ENCODE data around the gene C5orf34. TPM values are rescaled to one million over a fixed set of nuclear protein-coding genes. Genes with fewer than 3 reads are reported as not detected.
A peak's percentile ranks its signal among the peaks of the same experiment; 100 is the strongest.
"Not testable (repeated sequence)": the region's sequence is repeated elsewhere in the genome, so short reads cannot be mapped to it uniquely, and the experiment has no call there.

The C5orf34 gene
- polyA plus RNA-seq, 3 donors from 2014 or later = 1.3 to 3.3 (median 1.5) TPM

DNA sequence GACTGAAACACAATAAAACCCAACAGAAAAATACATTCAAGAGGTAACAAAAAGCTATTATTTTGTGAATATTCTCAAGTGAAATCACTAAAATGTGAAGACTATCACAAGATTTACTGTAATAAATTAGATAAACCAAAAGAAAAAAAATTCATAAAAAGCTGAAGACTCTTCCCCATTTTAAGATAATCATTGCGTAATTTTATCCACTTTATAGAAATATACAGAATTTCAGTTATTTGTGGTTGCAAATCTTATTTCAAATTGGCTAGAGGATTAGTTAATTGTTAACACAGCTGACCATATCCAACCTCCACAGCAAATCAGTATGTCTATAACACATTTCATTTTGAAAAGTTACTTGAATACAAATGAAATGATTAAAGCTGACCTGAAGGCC, 23.6 kb downstream of the C5orf34 start:
- H3K27ac Mint-ChIP-seq = no peak overlapping the region
- no peaks in the 10 kb centered on the region for H3K4me1 Mint-ChIP-seq
- H3K4me3 Mint-ChIP-seq = no peak overlapping the region
- DNase-seq = no peak
- H3K9me3 Mint-ChIP-seq = no peaks in the 10 kb centered on the region
- no peaks in the 10 kb centered on the region for H3K27me3 Mint-ChIP-seq (ENCODE audit: low read depth in 3 of 3)
- peaks cover 0 to 8% (median 8%) of the 10 kb centered on the region in 3 donors for H3K36me3 Mint-ChIP-seq

DNA sequence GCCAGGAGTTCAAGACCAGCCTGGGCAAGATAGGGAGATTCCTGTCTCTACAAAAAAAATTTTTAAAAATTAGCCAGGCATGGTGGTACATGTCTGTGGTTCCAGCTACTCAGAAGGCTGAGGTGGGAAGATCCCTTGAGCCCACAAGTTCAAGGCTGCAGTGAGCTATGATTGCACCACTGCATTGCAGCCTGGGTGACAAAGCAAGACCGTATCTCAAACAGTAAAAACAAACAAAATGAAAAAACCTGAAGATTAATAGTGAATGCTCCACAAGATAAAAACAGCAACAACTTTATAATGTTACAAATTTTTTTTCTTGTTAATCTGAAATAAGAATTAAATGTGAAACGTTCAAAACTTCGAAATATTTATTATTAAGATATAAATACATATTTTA, 28.6 kb downstream of the C5orf34 start:
- DNase-seq = no peak
- Mint-ChIP-seq H3K27ac (peak overlapping the region in 2 of 6 donors; percentile 2 to 100), H3K36me3 (peaks cover 0 to 8% (median 8%) of the 10 kb centered on the region in 3 donors), H3K27me3 (ENCODE audit: low read depth in 3 of 3) (peaks cover 5 to 16% (median 12%) of the 10 kb centered on the region in 3 donors), H3K4me1 (peaks cover 28 to 44% of the 10 kb centered on the region in 2 donors), H3K9me3 (no peaks in the 10 kb centered on the region), H3K4me3 (no peak overlapping the region)

DNA sequence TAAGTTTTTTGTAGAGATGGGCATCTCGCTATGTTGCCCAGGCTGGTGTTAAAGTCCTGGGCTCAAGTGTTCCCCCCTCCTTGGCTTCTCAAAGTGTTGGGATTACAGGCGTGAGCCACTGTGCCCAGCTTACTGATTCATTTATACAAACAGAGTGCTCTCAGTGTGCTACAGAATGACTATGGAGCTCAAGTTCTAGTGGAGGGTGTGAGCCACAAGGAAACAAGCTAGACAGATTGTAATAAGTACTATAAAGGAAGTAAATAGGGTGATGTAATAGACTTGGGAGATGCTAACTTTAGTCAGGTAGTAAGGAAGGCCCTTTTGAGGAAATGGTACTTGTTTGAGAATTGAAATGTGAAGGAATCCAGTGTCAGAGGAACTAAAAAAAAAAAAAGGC, 29.5 kb downstream of the C5orf34 start:
- no peak overlapping the region for H3K4me3 Mint-ChIP-seq
- no peak for DNase-seq
- no peaks in the 10 kb centered on the region for H3K9me3 Mint-ChIP-seq
- peaks cover 5 to 16% (median 12%) of the 10 kb centered on the region in 3 donors for H3K27me3 Mint-ChIP-seq (ENCODE audit: low read depth in 3 of 3)
- peaks cover 28 to 46% of the 10 kb centered on the region in 2 donors for H3K4me1 Mint-ChIP-seq
- peak overlapping the region; percentile 89 to 100 (median 94) for H3K27ac Mint-ChIP-seq
- H3K36me3 Mint-ChIP-seq = peaks cover 0 to 8% (median 5%) of the 10 kb centered on the region in 3 donors

DNA sequence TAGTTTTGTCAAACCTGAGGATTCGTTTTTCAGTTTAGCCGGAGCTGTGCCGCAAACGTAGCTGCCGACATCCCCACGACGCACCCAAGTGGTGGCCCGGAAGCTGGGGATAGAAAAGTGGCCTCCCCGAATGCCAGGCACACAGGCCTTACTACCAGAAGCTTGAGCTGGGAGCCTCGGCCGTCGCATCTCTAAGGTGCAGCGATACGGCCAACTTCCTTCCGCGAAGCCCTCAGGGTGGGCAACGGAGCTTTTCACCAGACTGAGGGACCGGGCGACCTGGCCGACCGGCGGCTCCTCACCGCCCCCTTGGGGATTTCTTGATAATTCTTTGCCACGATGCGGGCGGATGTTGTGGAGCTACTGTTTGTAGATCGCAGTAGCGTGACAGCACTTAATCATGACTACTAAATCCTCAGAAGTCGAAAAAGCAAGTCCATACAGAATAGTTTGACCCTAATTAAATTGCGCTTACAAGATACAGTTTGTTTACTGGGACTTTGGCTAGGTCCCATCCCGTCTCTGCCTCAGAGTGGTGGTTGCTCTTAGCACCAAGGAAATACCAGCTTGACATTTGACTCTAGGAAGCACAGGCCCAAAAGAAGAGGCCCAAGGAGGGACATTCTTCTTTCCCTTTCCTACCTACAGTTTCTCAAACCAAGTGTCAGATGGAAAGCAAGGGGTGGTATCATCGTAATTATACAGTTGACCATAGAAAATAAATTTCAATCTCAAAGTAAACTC, 30.7 kb downstream of the C5orf34 start:
- Mint-ChIP-seq H3K27ac (peak overlapping the region; percentile 97 to 100 (median 99)), H3K36me3 (peaks cover 0 to 7% (median 5%) of the 10 kb centered on the region in 3 donors), H3K4me1 (peaks cover 28 to 54% of the 10 kb centered on the region in 2 donors), H3K27me3 (ENCODE audit: low read depth in 3 of 3) (peaks cover 5 to 16% (median 12%) of the 10 kb centered on the region in 3 donors), H3K9me3 (no peaks in the 10 kb centered on the region), H3K4me3 (peak overlapping the region; percentile 91 to 100 (median 97))
- peak; percentile 84 to 87 (median 87) for DNase-seq

DNA sequence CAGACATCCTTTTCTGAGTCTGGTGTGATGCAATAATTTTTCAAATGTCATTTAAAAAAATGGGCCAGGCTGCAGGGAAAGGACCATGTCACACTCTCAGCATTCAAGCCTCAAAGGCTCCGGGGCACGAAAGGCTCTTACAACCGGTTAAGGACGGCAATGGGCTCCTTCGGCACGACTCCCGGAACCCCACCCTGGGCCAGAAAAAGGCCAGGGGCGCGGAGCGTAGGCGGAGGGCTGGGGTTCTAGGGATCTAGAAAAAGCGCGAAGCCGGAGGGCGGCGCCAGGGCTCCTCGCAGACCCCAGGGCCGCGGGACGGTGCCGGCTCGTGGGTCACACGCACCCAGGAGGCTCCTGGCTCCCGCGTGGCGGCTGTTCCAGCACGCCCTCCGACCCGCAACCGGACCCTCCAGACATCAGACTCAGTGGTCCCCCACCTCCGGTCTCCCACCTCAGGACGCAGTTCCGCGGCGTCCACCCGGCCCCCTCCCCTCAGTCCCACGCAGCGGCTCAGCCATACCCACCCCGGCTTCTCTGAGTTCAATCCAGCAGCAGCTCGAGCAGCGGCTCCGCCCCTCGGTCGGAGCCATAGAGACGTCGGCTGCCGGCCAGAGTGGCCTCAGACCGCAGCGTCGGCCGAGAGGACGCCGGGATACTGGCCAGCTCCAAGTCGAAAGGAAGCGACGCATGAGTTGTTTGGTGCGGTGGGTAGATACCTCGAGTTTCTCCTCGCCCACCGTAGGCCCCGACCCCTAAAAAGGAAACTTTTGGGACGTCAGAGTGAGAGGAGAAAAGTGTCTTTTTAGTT, 31.4 kb downstream of the C5orf34 start, which contains the start of gene TMEM267:
TMEM267 (minus strand) TSS at position 568 of the 808 bp plus-strand sequence. CDS start 29,896 bp downstream, outside the sequence.
- peaks cover 5 to 16% (median 12%) of the 10 kb centered on the region in 3 donors for H3K27me3 Mint-ChIP-seq (ENCODE audit: low read depth in 3 of 3)
- no peaks in the 10 kb centered on the region for H3K9me3 Mint-ChIP-seq
- H3K27ac Mint-ChIP-seq = peak within 1 kb of the TSS; percentile 97 to 100 (median 99)
- peaks cover 0 to 5% (median 5%) of the 10 kb centered on the region in 3 donors for H3K36me3 Mint-ChIP-seq
- peaks cover 28 to 54% of the 10 kb centered on the region in 2 donors for H3K4me1 Mint-ChIP-seq
- H3K4me3 Mint-ChIP-seq = peak within 1 kb of the TSS; percentile 91 to 100 (median 97)
- DNase-seq = peak; percentile 80 to 87 (median 84)

DNA sequence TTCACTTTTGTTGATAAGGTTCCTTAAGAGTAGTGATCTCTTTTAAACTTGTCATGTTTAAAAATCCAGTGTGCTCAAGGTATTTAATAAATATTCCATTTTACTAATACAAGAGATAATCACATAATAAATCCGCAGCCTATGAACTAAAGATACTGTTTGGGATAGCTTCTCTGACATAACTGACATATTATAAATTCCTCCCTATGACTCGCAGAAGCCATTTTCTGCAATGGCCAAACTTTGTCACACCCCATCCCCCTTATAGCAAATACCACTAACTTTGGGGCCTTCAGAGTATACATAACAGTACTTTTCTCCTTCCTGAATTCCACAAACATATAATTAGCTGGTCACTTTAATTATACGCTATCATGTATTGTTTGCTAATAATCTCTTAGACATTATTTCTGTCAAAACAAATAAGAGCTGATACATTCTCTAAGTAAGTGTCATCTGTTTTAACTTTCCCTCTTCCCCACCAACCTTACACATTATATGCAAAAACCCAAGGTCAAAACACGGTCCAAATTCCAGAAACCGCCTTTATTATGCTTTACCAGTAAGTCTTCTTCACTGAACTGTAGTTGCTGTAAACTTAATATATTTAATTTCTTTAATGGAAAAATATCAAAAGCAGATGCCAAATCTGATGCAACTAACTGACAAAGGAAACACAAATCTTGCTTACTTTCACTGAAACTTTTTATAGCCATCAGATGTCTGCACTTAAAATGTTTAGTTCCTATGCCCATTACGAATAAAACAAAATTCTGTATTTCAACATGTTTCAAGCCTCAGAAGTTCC, 32.3 kb downstream of the C5orf34 start:
- no peak for DNase-seq
- peak overlapping the region; percentile 91 to 100 (median 97) for H3K27ac Mint-ChIP-seq
- peak overlapping the region; percentile 91 to 100 (median 97) for H3K4me3 Mint-ChIP-seq
- H3K27me3 Mint-ChIP-seq (ENCODE audit: low read depth in 3 of 3) = peaks cover 5 to 16% (median 12%) of the 10 kb centered on the region in 3 donors
- H3K4me1 Mint-ChIP-seq = peaks cover 28 to 62% of the 10 kb centered on the region in 2 donors
- H3K36me3 Mint-ChIP-seq = peaks cover 0 to under 1% (median 0%) of the 10 kb centered on the region in 3 donors
- H3K9me3 Mint-ChIP-seq = no peaks in the 10 kb centered on the region

DNA sequence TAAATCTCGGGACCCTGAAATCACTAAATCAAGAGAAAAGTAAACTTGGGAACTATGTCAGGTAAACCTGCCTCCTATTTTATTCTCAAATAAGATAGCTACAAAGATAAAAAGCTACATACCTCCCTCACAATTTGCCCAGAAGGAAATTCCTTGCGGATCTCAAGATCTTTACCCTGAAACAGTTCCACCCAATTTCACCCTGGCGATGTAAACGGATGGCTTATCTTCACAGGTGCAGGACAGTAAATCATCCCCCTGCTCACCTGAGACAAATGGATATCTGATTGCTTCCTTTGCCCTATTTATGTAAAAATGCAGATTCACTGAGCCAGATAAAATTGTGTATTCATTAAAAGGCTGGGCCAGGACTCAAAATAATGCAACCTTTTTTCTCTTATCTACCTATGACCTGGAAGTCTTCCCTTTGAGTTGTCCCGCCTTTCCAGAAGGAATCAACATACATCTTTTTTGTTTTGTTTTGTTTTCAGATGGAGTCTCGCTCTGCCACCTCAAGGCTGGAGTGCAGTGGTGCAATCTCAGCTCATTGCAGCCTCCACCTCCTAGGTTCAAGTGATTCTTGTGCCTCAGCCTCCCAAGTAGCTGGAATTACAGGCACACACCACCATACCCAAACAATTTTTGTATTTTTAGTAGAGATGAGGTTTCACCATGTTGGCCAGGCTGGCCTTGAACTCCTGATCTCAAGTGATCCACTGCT, 45.1 kb downstream of the C5orf34 start:
- H3K36me3 Mint-ChIP-seq = peaks cover 37 to 58% (median 44%) of the 10 kb centered on the region in 3 donors
- H3K4me3 Mint-ChIP-seq = no peak overlapping the region
- no peak for DNase-seq
- H3K27ac Mint-ChIP-seq = no peak overlapping the region
- peaks cover 0 to 4% (median 2%) of the 10 kb centered on the region in 3 donors for H3K27me3 Mint-ChIP-seq (ENCODE audit: low read depth in 3 of 3)
- peaks cover 3 to 16% (median 10%) of the 10 kb centered on the region in 6 donors for H3K9me3 Mint-ChIP-seq
- peaks cover 0 to 10% of the 10 kb centered on the region in 2 donors for H3K4me1 Mint-ChIP-seq

DNA sequence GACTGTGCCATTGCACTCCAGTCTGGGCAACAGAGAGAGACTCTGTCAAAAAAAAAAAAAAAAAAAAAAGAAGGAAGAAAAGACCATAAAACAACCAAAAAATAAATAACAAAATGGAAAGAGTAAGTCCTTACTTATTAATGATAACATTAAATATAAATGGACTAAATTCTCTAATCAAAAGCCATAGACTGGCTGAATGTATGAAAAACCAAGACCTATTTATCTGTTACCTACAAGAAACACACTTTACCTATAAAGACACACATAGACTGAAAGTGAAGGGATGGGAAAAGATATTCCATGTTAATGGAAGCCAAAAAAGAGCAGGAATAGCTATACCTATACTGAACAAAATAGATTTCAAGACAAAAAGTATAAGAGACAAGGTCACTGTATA, 47.8 kb downstream of the C5orf34 start:
- Mint-ChIP-seq H3K27me3 (ENCODE audit: low read depth in 3 of 3) (peaks cover 0 to 2% (median 2%) of the 10 kb centered on the region in 3 donors), H3K27ac (no peak overlapping the region), H3K4me3 (no peak overlapping the region), H3K36me3 (peaks cover 28 to 51% (median 43%) of the 10 kb centered on the region in 3 donors), H3K4me1 (peaks cover 0 to 12% of the 10 kb centered on the region in 2 donors), H3K9me3 (peaks cover 5 to 16% (median 10%) of the 10 kb centered on the region in 6 donors)
- DNase-seq = no peak

DNA sequence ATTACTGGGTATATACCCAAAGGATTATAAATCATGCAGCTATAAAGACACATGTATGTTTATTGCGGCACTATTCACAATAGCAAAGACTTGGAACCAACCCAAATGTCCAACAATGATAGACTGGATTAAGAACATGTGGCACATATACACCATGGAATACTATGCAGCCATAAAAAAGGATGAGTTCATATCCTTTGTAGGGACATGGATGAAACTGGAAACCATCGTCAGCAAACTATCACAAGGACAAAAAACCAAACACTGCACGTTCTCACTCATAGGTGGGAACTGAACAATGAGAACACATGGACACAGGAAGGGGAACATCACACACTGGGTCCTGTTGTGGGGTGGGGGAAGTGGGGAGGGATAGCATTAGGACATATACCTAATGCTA, 49.5 kb downstream of the C5orf34 start:
- DNase-seq; H3K27ac Mint-ChIP-seq; H3K27me3 Mint-ChIP-seq (ENCODE audit: low read depth in 3 of 3); H3K4me3 Mint-ChIP-seq: not testable (repeated sequence)
- Mint-ChIP-seq H3K9me3 (peaks cover 5 to 16% (median 10%) of the 10 kb centered on the region in 6 donors), H3K4me1 (peaks cover 0 to 13% of the 10 kb centered on the region in 2 donors), H3K36me3 (peaks cover 28 to 42% (median 38%) of the 10 kb centered on the region in 3 donors)

DNA sequence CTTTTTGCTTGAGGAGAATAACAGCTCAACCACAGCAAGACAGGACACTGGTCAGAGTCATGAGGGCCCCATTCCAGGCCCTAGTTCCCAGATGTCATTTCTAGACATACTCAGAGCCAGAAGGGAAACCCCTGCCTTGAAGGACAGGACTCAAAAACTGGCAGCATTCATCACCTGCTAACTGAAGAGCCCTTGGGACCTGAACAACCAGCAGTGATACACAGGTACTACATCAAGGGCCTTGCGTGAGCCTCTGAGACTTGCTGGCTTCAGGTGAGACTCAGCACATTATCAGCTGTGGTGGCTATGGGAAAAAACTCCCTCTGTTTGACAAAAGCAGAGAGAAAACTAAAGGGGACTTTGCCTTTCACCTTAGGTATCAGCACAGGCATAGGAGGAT, 53.9 kb downstream of the C5orf34 start:
- Mint-ChIP-seq H3K9me3 (peaks cover 0 to 2% (median under 1%) of the 10 kb centered on the region in 6 donors), H3K27me3 (ENCODE audit: low read depth in 3 of 3) (no peaks in the 10 kb centered on the region), H3K27ac (no peak overlapping the region), H3K4me3 (no peak overlapping the region), H3K4me1 (peaks cover 0 to 14% of the 10 kb centered on the region in 2 donors), H3K36me3 (peaks cover 9 to 35% (median 30%) of the 10 kb centered on the region in 3 donors)
- DNase-seq = no peak

DNA sequence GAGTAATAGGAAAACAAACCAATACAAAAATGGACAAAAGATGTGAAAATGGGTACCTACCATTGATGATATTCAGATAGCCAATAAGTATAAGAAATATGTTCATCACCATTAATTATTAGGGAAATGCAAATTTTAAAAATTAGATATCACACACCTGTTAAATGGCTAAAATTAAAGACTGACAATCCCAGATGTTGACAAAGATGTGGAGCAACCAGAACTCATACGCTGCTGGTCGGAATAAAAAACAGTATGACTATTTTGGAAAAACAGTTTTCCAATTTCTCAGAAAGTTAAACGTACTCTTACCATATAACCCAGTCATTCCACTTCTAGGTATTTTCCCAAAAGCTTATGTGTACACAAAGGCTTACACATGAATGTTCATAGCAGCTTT, 58.4 kb downstream of the C5orf34 start:
- no peak for DNase-seq
- peaks cover 0 to 5% of the 10 kb centered on the region in 2 donors for H3K4me1 Mint-ChIP-seq
- H3K27me3 Mint-ChIP-seq (ENCODE audit: low read depth in 3 of 3) = no peaks in the 10 kb centered on the region
- H3K4me3 Mint-ChIP-seq = no peak overlapping the region
- no peaks in the 10 kb centered on the region for H3K9me3 Mint-ChIP-seq
- H3K27ac Mint-ChIP-seq = no peak overlapping the region
- H3K36me3 Mint-ChIP-seq = peaks cover 10 to 44% (median 32%) of the 10 kb centered on the region in 3 donors

DNA sequence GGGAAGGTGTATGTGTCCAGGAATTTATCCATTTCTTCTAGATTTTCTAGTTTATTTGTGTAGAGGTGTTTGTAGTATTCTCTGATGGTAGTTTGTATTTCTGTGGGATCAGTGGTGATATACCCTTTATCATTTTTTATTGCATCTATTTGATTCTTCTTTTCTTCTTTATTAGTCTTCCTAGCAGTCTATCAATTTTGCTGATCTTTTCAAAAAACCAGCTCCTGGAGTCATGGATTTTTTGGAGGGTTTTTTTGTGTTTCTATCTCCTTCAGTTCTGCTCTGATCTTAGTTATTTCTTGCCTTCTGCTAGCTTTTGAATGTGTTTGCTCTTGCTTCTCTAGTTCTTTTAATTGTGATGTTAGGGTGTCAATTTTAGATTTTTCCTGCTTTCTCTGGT, 73.4 kb downstream of the C5orf34 start:
- Mint-ChIP-seq H3K9me3 (peaks cover 25 to 72% (median 54%) of the 10 kb centered on the region in 6 donors), H3K36me3 (peaks cover 19 to 44% (median 33%) of the 10 kb centered on the region in 3 donors)
- DNase-seq; H3K27me3 Mint-ChIP-seq (ENCODE audit: low read depth in 3 of 3); H3K4me1 Mint-ChIP-seq; H3K4me3 Mint-ChIP-seq; H3K27ac Mint-ChIP-seq: not testable (repeated sequence)
